WTC11 (cell line): Measurements from ENCODE around the gene PSG6.
"Not testable (repeated sequence)": the region's sequence is repeated elsewhere in the genome, so short reads cannot be mapped to it uniquely, and the experiment has no call there.

Experiments used
- ESRRA ChIP-seq: sonication (generic); formaldehyde crosslinking; IDR thresholded peaks from 2 replicates; pipeline ENCODE4 v1.8.1; 2022; ENCODE audit warnings: mild to moderate bottlenecking, missing genetic modification reagents, borderline replicate concordance
- FOXK1 ChIP-seq: sonication (generic); formaldehyde crosslinking; IDR thresholded peaks from 2 replicates; pipeline ENCODE4 v1.8.0; 2022; ENCODE audit warnings: mild to moderate bottlenecking, moderate library complexity, missing genetic modification reagents
- GABPB1 ChIP-seq: sonication (generic); formaldehyde crosslinking; IDR thresholded peaks from 2 replicates; pipeline ENCODE4 v1.8.1; 2023; ENCODE audit warnings: mild to moderate bottlenecking, missing genetic modification reagents
- NFE2L1 ChIP-seq: sonication (generic); formaldehyde crosslinking; IDR thresholded peaks from 2 replicates; pipeline ENCODE4 v1.8.1; 2023; ENCODE audit warnings: missing genetic modification reagents
- NR3C1 ChIP-seq: sonication (generic); formaldehyde crosslinking; conservative IDR thresholded peaks from 2 replicates; pipeline ENCODE4 v1.8.1; 2023; ENCODE audit warnings: low read depth, mild to moderate bottlenecking, missing genetic modification reagents
- SP1 ChIP-seq: sonication (generic); formaldehyde crosslinking; conservative IDR thresholded peaks from 2 replicates; pipeline ENCODE4 v1.8.1; 2022; ENCODE audit warnings: missing genetic modification reagents
- TCF7 ChIP-seq: sonication (generic); formaldehyde crosslinking; IDR thresholded peaks from 2 replicates; pipeline ENCODE4 v1.8.0; 2022; ENCODE audit warnings: mild to moderate bottlenecking, low read depth, missing genetic modification reagents, moderate library complexity
- ZBTB21 ChIP-seq: sonication (generic); formaldehyde crosslinking; IDR thresholded peaks from 2 replicates; pipeline ENCODE4 v1.8.1; 2023; ENCODE audit warnings: mild to moderate bottlenecking, missing genetic modification reagents, borderline replicate concordance
- ZNF396 ChIP-seq: fragments of 250-450 bp; sonication (Bioruptor Pico); IDR thresholded peaks from 2 replicates; pipeline ENCODE4 v1.8.0; 2021; ENCODE audit warnings: mild to moderate bottlenecking, moderate library complexity, borderline replicate concordance
- TF ChIP-seq, protein P1 (sequence below): fragments of 200-600 bp; IDR thresholded peaks from 2 replicates; pipeline ENCODE4 v1.8.0; 2022; ENCODE audit warnings: antibody characterized with exemption
- TF ChIP-seq, protein P2 (sequence below): sonication (generic); formaldehyde crosslinking; IDR thresholded peaks from 2 replicates; pipeline ENCODE4 v1.8.1; 2022; ENCODE audit warnings: low read depth, missing genetic modification reagents, borderline replicate concordance
- TF ChIP-seq, protein P3 (sequence below): sonication (generic); formaldehyde crosslinking; IDR thresholded peaks from 2 replicates; pipeline ENCODE4 v1.8.1; 2022; ENCODE audit warnings: mild to moderate bottlenecking, missing genetic modification reagents, moderate library complexity, borderline replicate concordance

DNA sequence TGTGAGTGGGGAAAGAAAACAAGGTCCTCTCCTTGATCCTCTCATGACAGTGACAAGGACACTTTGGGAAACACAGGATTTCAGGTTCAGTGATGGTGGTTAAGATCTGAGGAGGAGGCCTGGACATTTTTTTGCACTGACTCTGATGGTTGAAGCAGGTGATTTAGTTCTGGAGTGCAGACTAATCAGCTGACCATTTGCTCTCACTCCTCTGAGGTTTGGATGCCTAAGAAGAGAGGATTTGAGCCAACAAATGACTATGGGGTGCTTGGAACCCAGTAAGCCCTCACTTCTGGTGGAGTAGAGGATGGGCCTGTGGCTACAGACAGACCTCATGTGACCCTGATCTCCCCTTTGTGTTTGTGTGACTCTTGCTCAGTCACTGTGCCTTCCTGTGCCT, 41.1 kb downstream of the PSG6 start:
- not testable (repeated sequence) for TF ChIP-seq ZNF396 (CRISPR knock-in tag); GABPB1 (CRISPR knock-in tag); NFE2L1 (CRISPR knock-in tag); NR3C1 (CRISPR knock-in tag); FOXK1 (CRISPR knock-in tag); TCF7; ZBTB21; SP1; ESRRA (CRISPR knock-in tag)
- TF ChIP-seq, protein P1, sequence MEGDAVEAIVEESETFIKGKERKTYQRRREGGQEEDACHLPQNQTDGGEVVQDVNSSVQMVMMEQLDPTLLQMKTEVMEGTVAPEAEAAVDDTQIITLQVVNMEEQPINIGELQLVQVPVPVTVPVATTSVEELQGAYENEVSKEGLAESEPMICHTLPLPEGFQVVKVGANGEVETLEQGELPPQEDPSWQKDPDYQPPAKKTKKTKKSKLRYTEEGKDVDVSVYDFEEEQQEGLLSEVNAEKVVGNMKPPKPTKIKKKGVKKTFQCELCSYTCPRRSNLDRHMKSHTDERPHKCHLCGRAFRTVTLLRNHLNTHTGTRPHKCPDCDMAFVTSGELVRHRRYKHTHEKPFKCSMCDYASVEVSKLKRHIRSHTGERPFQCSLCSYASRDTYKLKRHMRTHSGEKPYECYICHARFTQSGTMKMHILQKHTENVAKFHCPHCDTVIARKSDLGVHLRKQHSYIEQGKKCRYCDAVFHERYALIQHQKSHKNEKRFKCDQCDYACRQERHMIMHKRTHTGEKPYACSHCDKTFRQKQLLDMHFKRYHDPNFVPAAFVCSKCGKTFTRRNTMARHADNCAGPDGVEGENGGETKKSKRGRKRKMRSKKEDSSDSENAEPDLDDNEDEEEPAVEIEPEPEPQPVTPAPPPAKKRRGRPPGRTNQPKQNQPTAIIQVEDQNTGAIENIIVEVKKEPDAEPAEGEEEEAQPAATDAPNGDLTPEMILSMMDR = not testable (repeated sequence)
- TF ChIP-seq, protein P2, sequence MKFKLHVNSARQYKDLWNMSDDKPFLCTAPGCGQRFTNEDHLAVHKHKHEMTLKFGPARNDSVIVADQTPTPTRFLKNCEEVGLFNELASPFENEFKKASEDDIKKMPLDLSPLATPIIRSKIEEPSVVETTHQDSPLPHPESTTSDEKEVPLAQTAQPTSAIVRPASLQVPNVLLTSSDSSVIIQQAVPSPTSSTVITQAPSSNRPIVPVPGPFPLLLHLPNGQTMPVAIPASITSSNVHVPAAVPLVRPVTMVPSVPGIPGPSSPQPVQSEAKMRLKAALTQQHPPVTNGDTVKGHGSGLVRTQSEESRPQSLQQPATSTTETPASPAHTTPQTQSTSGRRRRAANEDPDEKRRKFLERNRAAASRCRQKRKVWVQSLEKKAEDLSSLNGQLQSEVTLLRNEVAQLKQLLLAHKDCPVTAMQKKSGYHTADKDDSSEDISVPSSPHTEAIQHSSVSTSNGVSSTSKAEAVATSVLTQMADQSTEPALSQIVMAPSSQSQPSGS (CRISPR knock-in tag) = not testable (repeated sequence)
- TF ChIP-seq, protein P3, sequence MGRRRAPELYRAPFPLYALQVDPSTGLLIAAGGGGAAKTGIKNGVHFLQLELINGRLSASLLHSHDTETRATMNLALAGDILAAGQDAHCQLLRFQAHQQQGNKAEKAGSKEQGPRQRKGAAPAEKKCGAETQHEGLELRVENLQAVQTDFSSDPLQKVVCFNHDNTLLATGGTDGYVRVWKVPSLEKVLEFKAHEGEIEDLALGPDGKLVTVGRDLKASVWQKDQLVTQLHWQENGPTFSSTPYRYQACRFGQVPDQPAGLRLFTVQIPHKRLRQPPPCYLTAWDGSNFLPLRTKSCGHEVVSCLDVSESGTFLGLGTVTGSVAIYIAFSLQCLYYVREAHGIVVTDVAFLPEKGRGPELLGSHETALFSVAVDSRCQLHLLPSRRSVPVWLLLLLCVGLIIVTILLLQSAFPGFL (CRISPR knock-in tag) = not testable (repeated sequence)
